ENCODE results near the gene WDFY4.

Gene WDFY4

GRCh38 chr10:48883701-48884100, 199.0 kb downstream of the WDFY4 start:
- Mint-ChIP-seq H3K4me1 (no peaks in the 10 kb centered on the region), H3K9me3 (no peaks in the 10 kb centered on the region), H3K36me3 (no peaks in the 10 kb centered on the region), H3K27me3 (no peaks in the 10 kb centered on the region), H3K27ac (no peak overlapping the region), H3K4me3 (no peak overlapping the region)

DNA sequence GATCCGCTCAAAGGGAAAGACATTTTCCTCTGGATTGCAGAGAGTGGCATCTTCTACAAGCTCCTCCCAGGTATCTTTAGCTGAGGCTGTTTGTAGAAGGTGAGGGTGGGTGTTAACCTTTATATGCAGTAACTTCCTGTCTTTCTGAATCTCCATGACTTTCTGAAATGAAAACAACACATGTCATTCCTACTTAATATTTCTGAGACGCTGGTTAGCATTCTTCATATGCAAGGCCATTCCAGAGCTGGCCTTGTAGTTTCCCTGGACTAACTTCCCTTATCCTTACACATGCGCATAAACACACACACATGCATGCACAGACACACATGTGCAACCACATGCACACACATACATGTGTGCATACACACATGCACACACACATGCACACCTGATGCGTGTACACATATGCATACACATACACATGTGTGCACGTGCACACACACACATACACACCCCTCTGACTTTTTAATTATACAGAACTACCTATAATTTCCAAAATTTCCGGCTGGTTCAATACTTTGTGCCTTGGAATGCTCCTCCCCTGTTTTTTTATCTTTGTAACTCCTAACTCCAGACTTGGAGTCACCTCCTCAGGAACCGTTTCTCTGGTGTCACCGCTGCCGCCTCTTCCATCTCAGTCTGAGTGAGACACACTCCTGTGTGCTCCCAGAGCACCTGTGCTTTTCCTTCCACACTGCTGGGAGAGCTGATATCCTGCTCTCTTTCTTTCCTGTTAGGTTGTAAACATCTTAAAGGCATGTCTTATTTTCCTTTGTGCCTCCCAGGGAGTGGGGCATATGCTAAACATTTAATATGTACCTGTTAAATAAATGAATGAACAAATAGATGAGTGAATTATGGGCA, 199.7 kb downstream of the WDFY4 start:
- no peaks in the 10 kb centered on the region for H3K27me3 Mint-ChIP-seq
- H3K27ac Mint-ChIP-seq = no peak overlapping the region
- no peaks in the 10 kb centered on the region for H3K4me1 Mint-ChIP-seq
- H3K9me3 Mint-ChIP-seq = no peaks in the 10 kb centered on the region
- no peaks in the 10 kb centered on the region for H3K36me3 Mint-ChIP-seq
- no peak overlapping the region for H3K4me3 Mint-ChIP-seq

- H3K36me3 Mint-ChIP-seq = no peaks in the 10 kb centered on the region
- H3K4me3 Mint-ChIP-seq = no peak overlapping the region
- no peak overlapping the region for H3K27ac Mint-ChIP-seq
- H3K9me3 Mint-ChIP-seq = no peaks in the 10 kb centered on the region
- H3K4me1 Mint-ChIP-seq = no peaks in the 10 kb centered on the region
- no peaks in the 10 kb centered on the region for H3K27me3 Mint-ChIP-seq
Measured at GRCh38 chr10:48885376-48885775, 200.7 kb downstream of the WDFY4 start.

DNA sequence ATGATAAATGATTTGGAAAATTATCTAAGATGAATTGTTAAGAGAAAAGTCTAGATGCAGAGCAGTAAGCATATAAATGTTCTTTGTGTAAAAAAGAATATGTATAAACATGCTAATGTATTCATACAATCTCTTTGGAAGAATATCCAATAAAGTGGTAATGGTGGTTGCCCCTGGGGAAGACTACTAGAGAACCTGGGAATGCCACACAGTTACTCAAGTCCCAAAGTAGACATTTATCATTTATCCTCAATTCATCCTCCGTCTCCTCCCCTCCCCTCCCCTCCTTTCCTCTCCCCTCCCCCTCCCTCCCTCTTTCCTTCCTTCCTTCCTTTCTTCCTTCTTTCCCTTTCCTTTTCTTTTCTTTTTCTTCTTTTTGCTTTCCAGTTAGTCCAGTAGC, 203.3 kb downstream of the WDFY4 start:
- Mint-ChIP-seq H3K4me1 (no peaks in the 10 kb centered on the region), H3K9me3 (no peaks in the 10 kb centered on the region), H3K36me3 (no peaks in the 10 kb centered on the region), H3K27me3 (no peaks in the 10 kb centered on the region), H3K4me3 (no peak overlapping the region), H3K27ac (no peak overlapping the region)

DNA sequence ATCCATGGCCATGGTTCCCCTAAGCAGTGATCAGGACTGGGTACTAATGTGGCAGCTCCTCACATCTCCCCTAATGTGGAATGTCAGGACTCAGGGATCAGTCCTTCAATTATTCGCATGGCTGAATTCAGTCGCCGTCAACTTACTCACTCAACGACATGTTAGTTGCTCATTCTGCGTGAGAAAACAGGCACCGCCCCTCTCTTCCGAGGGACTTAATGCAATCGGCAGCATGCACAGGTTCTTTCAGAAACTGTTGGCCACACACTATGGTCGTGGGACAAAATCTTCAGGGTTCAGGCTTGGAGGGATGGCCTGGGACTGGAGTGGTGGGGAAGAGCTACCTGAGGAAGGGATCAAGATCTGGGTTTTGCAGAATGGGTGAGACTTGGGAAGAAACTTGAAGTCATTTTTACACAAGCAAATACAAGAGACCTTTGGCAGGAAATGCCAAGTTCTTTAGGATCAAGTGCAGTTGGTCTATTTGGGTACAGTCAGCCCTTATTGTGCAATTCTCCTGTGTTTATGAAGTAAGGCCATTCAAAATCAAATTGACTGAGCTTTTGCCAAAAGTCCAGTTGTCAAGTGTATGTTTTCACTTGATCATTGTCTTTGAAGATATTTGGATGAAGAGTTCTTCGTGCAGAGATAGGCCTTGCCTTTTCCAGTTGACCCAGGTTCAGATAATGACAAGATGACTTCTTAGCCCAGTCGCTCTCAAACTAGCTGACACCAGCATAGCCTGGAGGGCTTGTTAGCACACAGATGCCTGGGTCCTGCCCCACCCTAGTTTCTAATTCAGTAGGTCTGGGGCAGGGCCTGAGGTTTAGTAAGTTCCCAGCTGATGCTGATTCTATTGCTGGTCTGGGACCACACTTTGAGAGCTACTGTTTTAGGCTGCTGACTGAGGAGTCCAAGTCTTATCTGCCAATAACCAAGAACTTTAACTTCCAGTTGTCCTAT, 206.5 kb downstream of the WDFY4 start:
- H3K4me3 Mint-ChIP-seq = no peak overlapping the region
- no peaks in the 10 kb centered on the region for H3K9me3 Mint-ChIP-seq
- no peak overlapping the region for H3K27ac Mint-ChIP-seq
- H3K4me1 Mint-ChIP-seq = no peaks in the 10 kb centered on the region
- H3K27me3 Mint-ChIP-seq = no peaks in the 10 kb centered on the region
- no peaks in the 10 kb centered on the region for H3K36me3 Mint-ChIP-seq

- Mint-ChIP-seq H3K4me1 (no peaks in the 10 kb centered on the region), H3K9me3 (no peaks in the 10 kb centered on the region), H3K27me3 (no peaks in the 10 kb centered on the region), H3K27ac (no peak overlapping the region), H3K4me3 (no peak overlapping the region), H3K36me3 (no peaks in the 10 kb centered on the region)
Measured at GRCh38 chr10:48894911-48895802, 210.5 kb downstream of the WDFY4 start.

- Mint-ChIP-seq H3K9me3 (no peaks in the 10 kb centered on the region), H3K36me3 (no peaks in the 10 kb centered on the region), H3K27me3 (no peaks in the 10 kb centered on the region), H3K27ac (no peak overlapping the region), H3K4me1 (no peaks in the 10 kb centered on the region), H3K4me3 (no peak overlapping the region)
Measured at GRCh38 chr10:48895803-48896195, 211.1 kb downstream of the WDFY4 start.

- H3K36me3 Mint-ChIP-seq = no peaks in the 10 kb centered on the region
- no peak overlapping the region for H3K4me3 Mint-ChIP-seq
- H3K27ac Mint-ChIP-seq = no peak overlapping the region
- H3K4me1 Mint-ChIP-seq = no peaks in the 10 kb centered on the region
- H3K27me3 Mint-ChIP-seq = no peaks in the 10 kb centered on the region
- H3K9me3 Mint-ChIP-seq = no peaks in the 10 kb centered on the region
Measured at GRCh38 chr10:48896756-48897440, 212.2 kb downstream of the WDFY4 start.

DNA sequence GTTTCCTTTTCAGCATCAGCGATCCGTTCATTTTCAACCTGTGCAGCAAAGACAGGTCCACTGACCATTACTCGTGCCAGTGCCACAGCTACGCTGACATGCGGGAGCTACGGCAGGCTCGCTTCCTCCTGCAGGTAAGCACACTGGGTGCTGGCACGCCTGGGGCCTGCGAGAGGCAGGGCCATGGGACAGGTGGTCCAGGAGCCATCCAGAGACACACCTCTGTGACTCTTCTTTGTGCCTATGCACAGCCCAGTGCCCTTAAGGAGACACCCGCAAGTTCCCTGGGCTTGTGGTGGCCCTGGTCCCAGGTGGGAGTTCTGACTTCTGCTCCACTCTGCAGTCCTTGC, 212.7 kb downstream of the WDFY4 start:
- Mint-ChIP-seq H3K36me3 (no peaks in the 10 kb centered on the region), H3K4me1 (no peaks in the 10 kb centered on the region), H3K27ac (no peak overlapping the region), H3K27me3 (no peaks in the 10 kb centered on the region), H3K9me3 (no peaks in the 10 kb centered on the region), H3K4me3 (no peak overlapping the region)

- H3K36me3 Mint-ChIP-seq = no peaks in the 10 kb centered on the region
- no peaks in the 10 kb centered on the region for H3K27me3 Mint-ChIP-seq
- no peak overlapping the region for H3K4me3 Mint-ChIP-seq
- no peaks in the 10 kb centered on the region for H3K9me3 Mint-ChIP-seq
- no peaks in the 10 kb centered on the region for H3K4me1 Mint-ChIP-seq
- no peak overlapping the region for H3K27ac Mint-ChIP-seq
Measured at GRCh38 chr10:48898426-48898825, 213.8 kb downstream of the WDFY4 start.

- Mint-ChIP-seq H3K9me3 (no peaks in the 10 kb centered on the region), H3K4me3 (no peak overlapping the region), H3K36me3 (no peaks in the 10 kb centered on the region), H3K27ac (no peak overlapping the region), H3K27me3 (no peaks in the 10 kb centered on the region), H3K4me1 (no peaks in the 10 kb centered on the region)
Measured at GRCh38 chr10:48899781-48900180, 215.1 kb downstream of the WDFY4 start.

DNA sequence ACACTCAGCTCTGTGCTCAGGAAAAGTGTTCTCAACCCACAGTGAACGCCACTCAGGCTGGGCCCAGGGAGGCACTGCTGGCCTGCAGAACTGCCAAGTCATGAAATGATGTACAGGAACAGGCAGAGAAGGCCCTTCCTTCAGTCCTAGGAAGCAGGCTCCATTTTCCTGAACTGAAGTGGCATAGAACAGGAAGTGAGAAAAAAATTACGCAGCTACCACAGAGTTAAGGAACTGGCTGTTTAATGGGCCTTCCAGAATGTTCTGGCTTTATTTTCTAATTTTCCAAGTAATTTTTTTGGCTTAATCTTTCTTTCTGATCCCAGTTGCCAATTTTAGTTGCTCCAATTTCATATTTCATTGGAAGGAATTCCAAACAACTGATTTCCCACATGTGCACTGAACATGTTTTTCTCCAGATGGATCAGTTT, 215.7 kb downstream of the WDFY4 start:
- Mint-ChIP-seq H3K4me1 (no peaks in the 10 kb centered on the region), H3K27me3 (no peaks in the 10 kb centered on the region), H3K9me3 (no peaks in the 10 kb centered on the region), H3K4me3 (no peak overlapping the region), H3K27ac (no peak overlapping the region), H3K36me3 (no peaks in the 10 kb centered on the region)

DNA sequence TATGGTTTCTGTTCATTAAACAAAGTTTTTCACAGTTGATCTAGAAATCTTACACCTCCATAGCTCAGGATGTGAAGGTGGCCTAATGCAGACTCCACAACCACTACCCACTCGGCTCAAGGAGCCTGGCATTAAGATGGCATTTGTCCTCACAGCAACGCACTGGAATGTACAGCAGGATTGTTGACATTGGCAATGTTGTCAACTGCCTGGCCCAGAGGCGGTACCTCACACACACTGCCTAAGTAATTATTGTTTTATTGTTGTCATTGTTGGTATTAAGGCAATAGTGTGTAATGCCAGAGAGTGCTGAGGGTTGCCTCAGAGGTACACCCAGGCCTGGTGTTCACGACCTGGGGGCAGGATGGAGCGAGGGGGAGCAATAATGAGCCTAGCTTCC, 216.6 kb downstream of the WDFY4 start:
- H3K36me3 Mint-ChIP-seq = no peaks in the 10 kb centered on the region
- no peaks in the 10 kb centered on the region for H3K4me1 Mint-ChIP-seq
- H3K4me3 Mint-ChIP-seq = no peak overlapping the region
- no peaks in the 10 kb centered on the region for H3K9me3 Mint-ChIP-seq
- H3K27ac Mint-ChIP-seq = no peak overlapping the region
- no peaks in the 10 kb centered on the region for H3K27me3 Mint-ChIP-seq

DNA sequence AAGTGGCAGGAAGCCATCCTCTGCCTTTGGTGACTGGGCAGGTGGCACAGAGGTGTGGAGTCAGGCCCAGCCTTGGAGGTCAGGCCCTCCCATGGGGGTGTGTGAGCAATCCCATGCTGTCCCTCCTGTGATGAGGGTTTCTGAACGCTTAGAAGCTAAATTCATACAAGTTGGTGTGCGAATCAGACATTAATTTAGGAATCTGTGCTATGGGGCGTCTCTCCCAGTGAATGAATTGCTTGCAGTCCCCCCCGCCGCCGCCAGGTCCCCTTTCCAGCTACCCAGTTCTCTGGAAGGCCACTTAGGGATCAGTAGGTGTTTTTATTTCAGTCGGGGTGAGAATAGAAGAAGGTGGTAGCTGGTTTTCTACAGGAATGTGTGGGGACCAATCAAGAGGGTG, 217.4 kb downstream of the WDFY4 start:
- Mint-ChIP-seq H3K36me3 (no peaks in the 10 kb centered on the region), H3K27ac (no peak overlapping the region), H3K4me1 (no peaks in the 10 kb centered on the region)

GRCh38 chr10:48903151-48903550, 218.5 kb downstream of the WDFY4 start:
- no peaks in the 10 kb centered on the region for H3K36me3 Mint-ChIP-seq
- no peak overlapping the region for H3K4me3 Mint-ChIP-seq
- no peaks in the 10 kb centered on the region for H3K9me3 Mint-ChIP-seq
- H3K27me3 Mint-ChIP-seq = peaks cover 1% of the 10 kb centered on the region
- no peaks in the 10 kb centered on the region for H3K4me1 Mint-ChIP-seq
- H3K27ac Mint-ChIP-seq = no peak overlapping the region

More for the DNA sequence above, 217.4 kb downstream of the WDFY4 start:
- no peaks in the 10 kb centered on the region for H3K9me3 Mint-ChIP-seq
- no peak overlapping the region for H3K4me3 Mint-ChIP-seq
- H3K27me3 Mint-ChIP-seq = no peaks in the 10 kb centered on the region

Data from activated naive CD4-positive, alpha-beta T cell treated with anti-CD3 and anti-CD28 coated beads, Interleukin-2, amount 50 U/mL, for 24 hours (primary cell).